NCI-H748 (cell line): Measurements from ENCODE around the gene PCDHGC5.

Experiments
- DNase-seq: peaks from one replicate; lab custom pipeline; 2025; ENCODE audit not compliant: unreplicated experiment; lab: John Stamatoyannopoulos, UW

Gene PCDHGC5

GRCh38 chr5:141488591-141489561 lies at the start of gene PCDHGC5:
PCDHGC5 (plus strand) TSS chr5:141489081; CDS start chr5:141489241, 160 bp downstream.
- no peak for DNase-seq

GRCh38 chr5:141439411-141440141 lies 49.3 kb upstream of the PCDHGC5 start:
- no peak for DNase-seq

DNA sequence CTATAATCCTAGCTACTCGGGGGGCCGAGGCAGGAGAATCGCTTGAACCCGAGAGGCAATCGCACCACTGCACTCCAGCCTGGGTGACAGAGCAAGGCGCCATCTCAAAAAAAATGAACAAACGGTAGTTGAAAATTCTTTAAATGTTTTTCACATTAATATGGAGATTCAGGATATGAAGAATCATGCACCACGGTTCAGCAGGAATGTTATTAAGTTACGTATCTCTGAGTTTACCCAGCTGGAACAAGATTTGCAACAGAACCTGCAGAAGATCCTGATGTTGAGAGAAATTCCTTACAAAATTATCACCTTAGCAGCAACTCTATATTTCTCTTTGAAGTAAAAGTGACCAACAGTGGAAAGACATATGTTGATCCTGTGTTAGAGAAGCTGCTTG lies 48.5 kb upstream of the PCDHGC5 start:
- no peak for DNase-seq

DNA sequence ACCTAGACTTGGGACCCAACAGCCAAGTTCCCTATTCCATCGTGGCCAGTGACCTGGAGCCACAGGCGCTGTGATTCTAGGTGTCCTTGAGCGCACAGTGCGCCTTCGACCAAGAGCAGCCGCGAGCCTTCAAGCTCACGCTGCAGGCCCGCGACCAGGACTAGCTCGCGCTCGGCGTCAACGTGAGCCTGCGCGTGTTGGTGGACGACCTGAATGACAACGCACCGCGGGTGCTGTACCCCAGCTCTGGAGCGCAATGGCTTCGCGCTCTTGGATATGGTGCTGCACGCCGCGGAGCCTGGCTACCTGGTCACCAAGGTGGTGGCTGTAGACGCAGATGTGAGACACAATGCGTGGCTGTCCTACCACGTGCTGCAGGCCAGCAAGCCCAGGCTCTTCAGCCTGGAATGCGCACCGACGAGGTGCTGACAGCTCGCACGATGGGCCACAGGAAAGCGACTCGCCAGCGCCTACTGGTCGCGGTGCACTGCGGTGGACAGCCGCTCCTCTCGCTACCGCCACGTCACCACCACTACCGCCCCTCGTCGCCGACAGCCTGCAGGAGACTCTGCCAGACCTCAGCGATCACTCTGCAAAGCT lies 47.2 kb upstream of the PCDHGC5 start:
- no peak for DNase-seq

- no peak for DNase-seq
Measured at GRCh38 chr5:141465351-141465750, 23.5 kb upstream of the PCDHGC5 start.

GRCh38 chr5:141475625-141476131 lies 13.2 kb upstream of the PCDHGC5 start, which contains the start of gene PCDHGC3:
PCDHGC3 (plus strand) TSS chr5:141475966; CDS start chr5:141476117, 151 bp downstream.
- DNase-seq, result peak; percentile 84

DNA sequence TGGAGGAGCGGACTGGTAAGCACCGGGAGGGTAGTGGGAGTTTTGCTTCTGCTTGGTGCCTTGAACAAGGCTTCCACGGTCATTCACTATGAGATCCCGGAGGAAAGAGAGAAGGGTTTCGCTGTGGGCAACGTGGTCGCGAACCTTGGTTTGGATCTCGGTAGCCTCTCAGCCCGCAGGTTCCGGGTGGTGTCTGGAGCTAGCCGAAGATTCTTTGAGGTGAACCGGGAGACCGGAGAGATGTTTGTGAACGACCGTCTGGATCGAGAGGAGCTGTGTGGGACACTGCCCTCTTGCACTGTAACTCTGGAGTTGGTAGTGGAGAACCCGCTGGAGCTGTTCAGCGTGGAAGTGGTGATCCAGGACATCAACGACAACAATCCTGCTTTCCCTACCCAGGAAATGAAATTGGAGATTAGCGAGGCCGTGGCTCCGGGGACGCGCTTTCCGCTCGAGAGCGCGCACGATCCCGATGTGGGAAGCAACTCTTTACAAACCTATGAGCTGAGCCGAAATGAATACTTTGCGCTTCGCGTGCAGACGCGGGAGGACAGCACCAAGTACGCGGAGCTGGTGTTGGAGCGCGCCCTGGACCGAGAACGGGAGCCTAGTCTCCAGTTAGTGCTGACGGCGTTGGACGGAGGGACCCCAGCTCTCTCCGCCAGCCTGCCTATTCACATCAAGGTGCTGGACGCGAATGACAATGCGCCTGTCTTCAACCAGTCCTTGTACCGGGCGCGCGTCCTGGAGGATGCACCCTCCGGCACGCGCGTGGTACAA lies 12.6 kb upstream of the PCDHGC5 start:
- DNase-seq, result no peak

DNA sequence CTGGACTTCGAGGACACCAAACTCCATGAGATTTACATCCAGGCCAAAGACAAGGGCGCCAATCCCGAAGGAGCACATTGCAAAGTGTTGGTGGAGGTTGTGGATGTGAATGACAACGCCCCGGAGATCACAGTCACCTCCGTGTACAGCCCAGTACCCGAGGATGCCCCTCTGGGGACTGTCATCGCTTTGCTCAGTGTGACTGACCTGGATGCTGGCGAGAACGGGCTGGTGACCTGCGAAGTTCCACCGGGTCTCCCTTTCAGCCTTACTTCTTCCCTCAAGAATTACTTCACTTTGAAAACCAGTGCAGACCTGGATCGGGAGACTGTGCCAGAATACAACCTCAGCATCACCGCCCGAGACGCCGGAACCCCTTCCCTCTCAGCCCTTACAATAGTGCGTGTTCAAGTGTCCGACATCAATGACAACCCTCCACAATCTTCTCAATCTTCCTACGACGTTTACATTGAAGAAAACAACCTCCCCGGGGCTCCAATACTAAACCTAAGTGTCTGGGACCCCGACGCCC lies 11.8 kb upstream of the PCDHGC5 start:
- DNase-seq, result no peak

- DNase-seq, result no peak
Measured at GRCh38 chr5:141477815-141478214, 11.1 kb upstream of the PCDHGC5 start.

DNA sequence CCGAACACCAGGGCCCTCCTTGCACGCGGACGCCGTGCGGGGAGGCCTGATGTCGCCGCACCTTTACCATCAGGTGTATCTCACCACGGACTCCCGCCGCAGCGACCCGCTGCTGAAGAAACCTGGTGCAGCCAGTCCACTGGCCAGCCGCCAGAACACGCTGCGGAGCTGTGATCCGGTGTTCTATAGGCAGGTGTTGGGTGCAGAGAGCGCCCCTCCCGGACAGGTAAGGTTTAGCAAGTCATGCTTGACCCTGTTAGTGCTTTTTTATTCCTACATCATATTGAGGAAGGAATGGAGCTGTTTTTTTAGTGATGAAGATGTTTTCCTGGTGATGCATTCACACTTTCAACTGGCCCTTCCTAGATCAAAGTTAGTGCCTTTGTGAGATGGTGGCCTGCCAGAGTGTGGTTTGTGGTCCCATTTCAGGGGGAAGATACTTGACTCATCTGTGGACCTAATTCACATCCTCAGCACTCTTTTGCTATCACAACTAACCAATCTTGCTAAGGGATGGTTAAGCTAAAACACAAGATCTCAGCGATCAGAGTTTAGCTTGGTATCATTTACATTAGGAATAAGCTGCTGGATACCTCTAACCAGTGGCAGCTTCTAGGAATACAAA lies 10.4 kb upstream of the PCDHGC5 start:
- DNase-seq, result no peak

- no peak for DNase-seq
Measured at GRCh38 chr5:141479776-141480175, 9.1 kb upstream of the PCDHGC5 start.

DNA sequence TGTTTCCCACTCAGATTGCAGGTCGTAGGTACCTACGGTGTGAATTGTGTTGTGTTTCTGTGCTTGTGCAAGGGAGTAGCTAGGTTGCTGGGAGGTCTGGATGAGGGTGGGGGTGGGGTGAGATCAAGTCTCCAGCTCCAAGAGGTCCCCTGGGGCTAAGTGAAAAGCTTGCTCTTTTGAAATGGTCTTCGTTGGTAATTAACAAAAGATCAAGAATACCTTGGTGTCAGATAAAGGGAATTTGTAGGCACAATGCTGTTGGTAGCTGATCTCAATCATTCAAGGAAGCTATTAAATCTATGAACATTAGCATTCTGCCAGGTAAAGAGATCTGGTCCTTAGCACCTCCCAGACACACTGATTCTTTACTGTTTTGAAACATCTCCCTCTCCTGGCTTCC lies 5.0 kb upstream of the PCDHGC5 start:
- DNase-seq, result no peak

- DNase-seq, result no peak
Measured at GRCh38 chr5:141484310-141484640, 4.6 kb upstream of the PCDHGC5 start.

- DNase-seq, result no peak
Measured at GRCh38 chr5:141484641-141485311, 4.1 kb upstream of the PCDHGC5 start, which contains the start of gene PCDHGC4. PCDHGC4 (plus strand) TSS chr5:141485030; CDS start chr5:141485174, 144 bp downstream.

- no peak for DNase-seq
Measured at GRCh38 chr5:141485321-141486055, 3.4 kb upstream of the PCDHGC5 start.

- no peak for DNase-seq
Measured at GRCh38 chr5:141486091-141486490, 2.8 kb upstream of the PCDHGC5 start.

GRCh38 chr5:141487131-141487530 lies 1.8 kb upstream of the PCDHGC5 start:
- no peak for DNase-seq

DNA sequence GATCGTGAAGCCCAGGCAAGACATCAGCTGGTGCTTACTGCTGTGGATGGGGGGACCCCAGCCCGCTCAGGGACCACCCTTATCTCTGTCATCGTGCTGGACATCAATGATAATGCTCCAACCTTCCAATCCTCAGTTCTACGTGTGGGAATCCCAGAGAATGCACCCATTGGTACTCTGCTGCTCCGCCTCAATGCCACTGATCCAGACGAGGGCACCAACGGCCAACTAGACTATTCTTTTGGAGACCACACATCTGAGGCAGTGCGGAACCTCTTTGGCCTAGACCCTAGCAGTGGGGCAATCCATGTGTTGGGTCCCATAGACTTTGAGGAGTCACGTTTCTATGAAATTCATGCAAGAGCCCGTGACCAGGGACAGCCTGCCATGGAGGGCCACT lies 960 bp downstream of the PCDHGC5 start:
- no peak for DNase-seq

- no peak for DNase-seq
Measured at GRCh38 chr5:141490271-141490670, 1.4 kb downstream of the PCDHGC5 start.
